Fibroblast of the aortic adventitia (primary cell): ENCODE results near the gene PDIA5. TPM values are rescaled to one million over a fixed set of nuclear protein-coding genes. Genes with fewer than 3 reads are reported as not detected.
A peak's percentile ranks its signal among the peaks of the same experiment; 100 is the strongest.

Source experiments
- DNase-seq: peaks from one replicate; pipeline ENCODE4 v3.0.0-alpha.2; 2010; ENCODE audit warnings: low read depth
- H3K4me3 ChIP-seq: 2 replicates; pipeline ENCODE4 v1.5.1; 2011; ENCODE audit warnings: low read depth, mild to moderate bottlenecking, control low read depth, low read length, moderate library complexity
- CTCF ChIP-seq: IDR thresholded peaks from 2 replicates; pipeline ENCODE4 v1.5.1; 2011; ENCODE audit warnings: mild to moderate bottlenecking, low read length, control low read depth, inconsistent platforms; ENCODE audit not compliant: insufficient read depth
- total RNA-seq: library from RNA; depleted of rRNA; stranded (reverse); fragments of >200 nt; gene quantifications from 2 replicates; pipeline ENCODE4 v1.2.3, GENCODE V29; 2012; ENCODE audit warnings: low replicate concordance

PDIA5 gene
- total RNA-seq, 1 donor = 59.1 TPM

GRCh38 chr3:123085932-123086627 lies 19.3 kb downstream of the PDIA5 start:
- peak; percentile 57 for DNase-seq
- H3K4me3 ChIP-seq = no peak overlapping the region
- TF ChIP-seq CTCF = no peak

GRCh38 chr3:123088387-123088786 lies 21.6 kb downstream of the PDIA5 start:
- no peak for TF ChIP-seq CTCF
- H3K4me3 ChIP-seq = no peak overlapping the region
- no peak for DNase-seq

- H3K4me3 ChIP-seq = no peak overlapping the region
- peak; percentile 71 for DNase-seq
- no peak for TF ChIP-seq CTCF
Observed at GRCh38 chr3:123089611-123090331, 22.9 kb downstream of the PDIA5 start.

- no peak for TF ChIP-seq CTCF
- no peak for DNase-seq
- no peak overlapping the region for H3K4me3 ChIP-seq
Observed at GRCh38 chr3:123090728-123091531, 24.1 kb downstream of the PDIA5 start.

GRCh38 chr3:123092243-123092642 lies 25.4 kb downstream of the PDIA5 start:
- DNase-seq = no peak
- TF ChIP-seq CTCF = no peak
- no peak overlapping the region for H3K4me3 ChIP-seq

GRCh38 chr3:123093696-123094095 lies 26.9 kb downstream of the PDIA5 start:
- no peak for DNase-seq
- TF ChIP-seq CTCF = no peak
- H3K4me3 ChIP-seq = no peak overlapping the region
